HepG2 (cell line): ENCODE data around the gene ZNF26. TPM values are rescaled to one million over a fixed set of nuclear protein-coding genes. Genes with fewer than 3 reads are reported as not detected.
"Not testable (repeated sequence)": the region's sequence is repeated elsewhere in the genome, so short reads cannot be mapped to it uniquely, and the experiment has no call there.

Source experiments
- ATAC-seq: fragments of 200-7000 bp; cut with Tn5 transposase; 3 replicates; pipeline ENCODE4 v1.9.1; 2020; ENCODE audit warnings: mild to moderate bottlenecking, moderate library complexity
- BruUV-seq: library from RNA; stranded (reverse); fragments of 400-500 nt; replicated peaks from 2 replicates; lab custom pipeline; 2021; lab: Mats Ljungman, UMichigan
- CTCF ChIA-PET: fragments of 300-600 bp; formaldehyde crosslinking; extraction: SDS; loops from one replicate; lab custom pipeline; 2021; ENCODE audit warnings: low total read pairs, inconsistent platforms, low intra/inter-chr PET ratio; lab: Yijun Ruan, JAX
- POLR2A ChIA-PET: fragments of 350-600 bp; sonication (Branson Sonifier 250); formaldehyde crosslinking; loops from one replicate; lab custom pipeline; 2020; ENCODE audit warnings: antibody characterized with exemption, inconsistent platforms; lab: Yijun Ruan, JAX
- DNase-seq: peaks from one replicate; pipeline ENCODE4 v3.0.0-alpha.2; 2015; ENCODE audit warnings: low spot score
- FAIRE-seq: peaks from 3 replicates; lab custom pipeline; 2011; peaks lifted over from hg19 to GRCh38; lab: Jason Lieb, UNC
- H2AFZ ChIP-seq: one replicate; pipeline ENCODE4 v1.6.1; 2011; ENCODE audit warnings: low read length, inconsistent platforms
- H3K27ac ChIP-seq: fragments of 300-600 bp; 3 replicates; pipeline ENCODE4 v1.8.0; 2011; ENCODE audit warnings: mixed run types, mild to moderate bottlenecking, mixed read lengths, low read length, inconsistent platforms; ENCODE audit not compliant: insufficient read depth; ENCODE audit errors: extremely low read length
- H3K27me3 ChIP-seq, 2 experiments: fragments of 200-600 bp in 1 of 2; 2 replicates in 1 of 2; 3 replicates in 1 of 2; pipeline versions ENCODE4 v1.6.0 to v1.8.0; 2011; ENCODE audit warnings: low read length in 2 of 2, mild to moderate bottlenecking in 2 of 2, moderate library complexity in 2 of 2, inconsistent platforms in 1 of 2; ENCODE audit not compliant: insufficient read depth in 2 of 2, control insufficient read depth in 1 of 2
- H3K36me3 ChIP-seq, 2 experiments: fragments of 200-600 bp in 1 of 2; replicated peaks in 1 of 2; 2 replicates in 1 of 2; 3 replicates in 1 of 2; pipeline versions ENCODE4 v1.5.1 to v1.8.0; 2011; ENCODE audit warnings: low read length in 2 of 2, inconsistent platforms in 1 of 2; ENCODE audit not compliant: insufficient read depth in 2 of 2, control insufficient read depth in 1 of 2
- H3K4me1 ChIP-seq: 2 replicates; pipeline ENCODE4 v1.5.1; 2012; ENCODE audit warnings: low read length, inconsistent platforms; ENCODE audit not compliant: insufficient read depth
- H3K4me2 ChIP-seq: 2 replicates; pipeline ENCODE4 v1.6.0; 2011; ENCODE audit warnings: low read depth, low read length, inconsistent platforms
- H3K4me3 ChIP-seq, 3 experiments: fragments of 200-600 bp in 1 of 3; sonication (generic), shearing (Covaris generic) in 1 of 3; replicated peaks in 1 of 3; 2 replicates each; pipeline ENCODE4 v1.5.1; 2011 to 2016; ENCODE audit warnings: low read length in 3 of 3, inconsistent platforms in 2 of 3, low read depth in 2 of 3, mild to moderate bottlenecking in 2 of 3, control low read depth in 1 of 3, mixed read lengths in 1 of 3; ENCODE audit not compliant: insufficient read depth in 1 of 3
- H3K79me2 ChIP-seq: one replicate; pipeline ENCODE4 v1.6.1; 2011; ENCODE audit warnings: low read length, inconsistent platforms; ENCODE audit not compliant: insufficient read depth
- H3K9ac ChIP-seq: 2 replicates; pipeline ENCODE4 v1.6.0; 2011; ENCODE audit warnings: mild to moderate bottlenecking, low read depth, low read length, inconsistent platforms; ENCODE audit not compliant: insufficient read depth
- H3K9me3 ChIP-seq: 2 replicates; pipeline ENCODE4 v1.5.1; 2012; ENCODE audit warnings: mild to moderate bottlenecking, low read length
- H4K20me1 ChIP-seq: 2 replicates; pipeline ENCODE4 v1.6.0; 2011; ENCODE audit warnings: inconsistent platforms, mild to moderate bottlenecking, low read length, moderate library complexity; ENCODE audit not compliant: insufficient read depth
- CTCF ChIP-seq: sonication (generic); formaldehyde crosslinking; IDR thresholded peaks from 2 replicates; pipeline ENCODE4 v1.5.0; 2020; ENCODE audit warnings: mild to moderate bottlenecking, missing genetic modification reagents, moderate library complexity
- GABPA ChIP-seq, 2 experiments: IDR thresholded peaks; 2 replicates each; pipeline ENCODE4 v1.6.1; 2011 to 2016; ENCODE audit warnings: low read depth in 2 of 2, low read length in 1 of 2, missing biosample characterization in 1 of 2, missing genetic modification characterization in 1 of 2
- STAG1 ChIP-seq: sonication (generic); formaldehyde crosslinking; IDR thresholded peaks from 2 replicates; pipeline ENCODE4 v1.4.0; 2020; ENCODE audit warnings: missing genetic modification reagents
- THAP11 ChIP-seq: IDR thresholded peaks from 2 replicates; pipeline ENCODE4 v1.6.1; 2016; ENCODE audit warnings: missing biosample characterization, missing genetic modification reagents
- ZBTB33 ChIP-seq: sonication (generic); formaldehyde crosslinking; IDR thresholded peaks from 2 replicates; pipeline ENCODE4 v1.4.0; 2020; ENCODE audit warnings: missing genetic modification reagents
- ZNF274 ChIP-seq: sonication (generic); formaldehyde crosslinking; IDR thresholded peaks from 2 replicates; pipeline ENCODE4 v1.5.1; 2020; ENCODE audit warnings: mild to moderate bottlenecking, missing genetic modification reagents
- ZNF280B ChIP-seq: sonication (generic); formaldehyde crosslinking; IDR thresholded peaks from 2 replicates; pipeline ENCODE4 v1.5.0; 2020; ENCODE audit warnings: missing genetic modification reagents, mild to moderate bottlenecking, borderline replicate concordance
- WGBS: methylation state at CpG from one replicate; pipeline ENCODE4 v1.1.6; 2017; ENCODE audit warnings: low lambda C conversion rate; 5-methylcytosine and 5-hydroxymethylcytosine counted together
- in situ Hi-C: cut with HindIII; loops from 2 replicates; pipeline ENCODE4 v1.10.0; 2017; ENCODE audit warnings: low pct_unique_long_range_greater_than_20kb; ENCODE audit not compliant: extremely low pct_ligation_motif_present
- intact Hi-C: fragments of 100-400 bp; cut with micrococcal nuclease; formaldehyde crosslinking; loops from one replicate; pipeline ENCODE4 v1.10.0; 2022; ENCODE audit not compliant: unreplicated experiment
- polyA plus RNA-seq, 8 experiments: library from polyadenylated mRNA; depleted of rRNA in 3 of 8; stranded (reverse) in 7 of 8; unstranded in 1 of 8; fragments of >200 nt; fragmentation: Illumina TruSeq in 4 of 8; extraction: Trizol in 4 of 8; gene quantifications; 2 replicates each; pipeline versions ENCODE4 v1.2.1 to v1.2.3, GENCODE V29; 2011 to 2016; ENCODE audit warnings: low read depth in 4 of 8, missing spikeins in 1 of 8, mixed read lengths in 1 of 8; ENCODE audit not compliant: insufficient read depth in 1 of 8
- total RNA-seq, 5 experiments: library from RNA; depleted of rRNA; stranded (reverse); fragments of >200 nt; fragmentation: Illumina TruSeq; extraction: Trizol; gene quantifications; 2 replicates each; pipeline ENCODE4 v1.2.3, GENCODE V29; 2016; ENCODE audit warnings: low read depth in 1 of 5

ZNF26 gene
- total and polyA plus RNA-seq, 2 of the 13 experiments (the other 11 are each of a cell fraction or from before 2014, with no cell fraction given), result 3.8 to 6.5 TPM

GRCh38 chr12:132976870-132977269 lies 9.3 kb upstream of the ZNF26 start:
- H3K27me3 ChIP-seq; H3K9ac ChIP-seq; H3K79me2 ChIP-seq; H3K4me3 ChIP-seq; H3K36me3 ChIP-seq; TF ChIP-seq GABPA (IDR thresholded peaks at IDR 0.05; ENCODE audit: low read depth, low read length): not testable (repeated sequence)
- WGBS, result 15% methylated on average over 9 of the region's 13 CpGs
- TF ChIP-seq ZBTB33 (CRISPR knock-in tag) (peak; percentile 75; the same call in 1 of the 2 replicates), CTCF (CRISPR knock-in tag) (peak; percentile 60), ZNF274 (0 out of 2 replicates have a peak, but pooled peaks have one; percentile 25), STAG1 (CRISPR knock-in tag) (peak; percentile 56), THAP11 (CRISPR knock-in tag) (peak; percentile 43), GABPA (CRISPR knock-in tag; IDR thresholded peaks at IDR 0.05; ENCODE audit: low read depth) (0 out of 2 replicates have a peak, but pooled peaks have one; percentile 12), ZNF280B (CRISPR knock-in tag) (peak; percentile 44; the same call in 1 of the 2 replicates)
- TF ChIP-seq, all 625 proteins: peak for 7; not testable (repeated sequence) for 618
- in situ Hi-C loops, ATAC-seq, H3K4me2 ChIP-seq, FAIRE-seq, H3K27ac ChIP-seq, H3K4me1 ChIP-seq, BruUV-seq, H4K20me1 ChIP-seq, intact Hi-C loops, POLR2A ChIA-PET, H2AFZ ChIP-seq: not testable (repeated sequence)
- peak; percentile 20 for DNase-seq
- peaks cover 79% of the 10 kb centered on the region for H3K9me3 ChIP-seq
- CTCF ChIA-PET, result interaction anchor here (1.2 kb wide), 1 partner anchor 204 kb away, joined by 9 read pairs; the partner anchor contains the start of gene ZNF268
